GM12865 (cell line): ENCODE measurements around the gene USP22.

Experiments used
- DNase-seq: peaks from one replicate; pipeline ENCODE4 v3.0.0; 2010; ENCODE audit warnings: low read depth
- H3K4me3 ChIP-seq: 2 replicates; pipeline ENCODE4 v1.5.1; 2011; ENCODE audit warnings: mild to moderate bottlenecking, low read depth, low read length, control low read depth
- TF ChIP-seq, protein P1 (sequence below): IDR thresholded peaks from 2 replicates; pipeline ENCODE4 v1.5.1; 2011; ENCODE audit warnings: low read length, control low read depth, low read depth, inconsistent platforms; ENCODE audit not compliant: insufficient read depth; ENCODE audit errors: missing control alignments

USP22 gene

DNA sequence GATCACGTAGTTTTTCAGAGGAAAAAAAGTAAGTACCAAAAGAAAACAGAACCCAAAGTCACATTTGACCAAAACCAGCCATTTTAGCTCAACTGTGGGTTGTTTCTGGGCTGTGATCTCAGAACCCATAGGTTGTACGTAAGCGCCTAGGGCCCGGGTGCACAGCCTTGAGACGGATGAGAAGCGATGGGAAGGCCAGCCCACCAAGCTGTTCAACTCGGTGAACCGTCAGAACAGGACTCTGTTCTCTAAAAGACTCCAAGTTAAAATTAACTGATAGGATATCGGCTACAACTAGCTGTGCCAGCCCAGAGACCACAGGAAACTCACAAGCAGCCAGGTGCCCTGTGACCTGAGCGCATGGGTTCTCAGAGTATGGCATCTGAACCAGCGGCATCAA is 28.3 kb downstream of the USP22 start:
- TF ChIP-seq, protein P1, sequence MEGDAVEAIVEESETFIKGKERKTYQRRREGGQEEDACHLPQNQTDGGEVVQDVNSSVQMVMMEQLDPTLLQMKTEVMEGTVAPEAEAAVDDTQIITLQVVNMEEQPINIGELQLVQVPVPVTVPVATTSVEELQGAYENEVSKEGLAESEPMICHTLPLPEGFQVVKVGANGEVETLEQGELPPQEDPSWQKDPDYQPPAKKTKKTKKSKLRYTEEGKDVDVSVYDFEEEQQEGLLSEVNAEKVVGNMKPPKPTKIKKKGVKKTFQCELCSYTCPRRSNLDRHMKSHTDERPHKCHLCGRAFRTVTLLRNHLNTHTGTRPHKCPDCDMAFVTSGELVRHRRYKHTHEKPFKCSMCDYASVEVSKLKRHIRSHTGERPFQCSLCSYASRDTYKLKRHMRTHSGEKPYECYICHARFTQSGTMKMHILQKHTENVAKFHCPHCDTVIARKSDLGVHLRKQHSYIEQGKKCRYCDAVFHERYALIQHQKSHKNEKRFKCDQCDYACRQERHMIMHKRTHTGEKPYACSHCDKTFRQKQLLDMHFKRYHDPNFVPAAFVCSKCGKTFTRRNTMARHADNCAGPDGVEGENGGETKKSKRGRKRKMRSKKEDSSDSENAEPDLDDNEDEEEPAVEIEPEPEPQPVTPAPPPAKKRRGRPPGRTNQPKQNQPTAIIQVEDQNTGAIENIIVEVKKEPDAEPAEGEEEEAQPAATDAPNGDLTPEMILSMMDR, result no peak
- DNase-seq, result no peak
- no peak overlapping the region for H3K4me3 ChIP-seq

DNA sequence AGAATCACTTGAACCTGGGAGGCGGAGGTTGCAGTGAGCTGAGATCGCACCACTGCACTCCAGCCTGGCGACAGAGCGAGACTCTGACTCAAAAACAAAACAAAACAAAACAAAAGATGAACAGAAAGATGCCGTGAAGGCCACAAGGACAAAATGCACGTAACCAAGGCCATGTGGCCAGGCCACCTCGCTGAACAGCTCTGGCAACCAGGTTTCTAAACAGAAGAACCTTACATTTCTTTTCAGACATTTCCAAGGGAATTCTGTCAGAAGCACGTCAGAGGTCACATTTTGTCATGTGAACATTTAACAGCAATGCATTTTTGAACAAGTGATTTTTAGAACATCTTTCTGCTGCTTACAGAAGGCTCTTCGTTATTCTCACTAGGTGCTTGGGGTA is 28.8 kb downstream of the USP22 start:
- no peak for DNase-seq
- no peak overlapping the region for H3K4me3 ChIP-seq

DNA sequence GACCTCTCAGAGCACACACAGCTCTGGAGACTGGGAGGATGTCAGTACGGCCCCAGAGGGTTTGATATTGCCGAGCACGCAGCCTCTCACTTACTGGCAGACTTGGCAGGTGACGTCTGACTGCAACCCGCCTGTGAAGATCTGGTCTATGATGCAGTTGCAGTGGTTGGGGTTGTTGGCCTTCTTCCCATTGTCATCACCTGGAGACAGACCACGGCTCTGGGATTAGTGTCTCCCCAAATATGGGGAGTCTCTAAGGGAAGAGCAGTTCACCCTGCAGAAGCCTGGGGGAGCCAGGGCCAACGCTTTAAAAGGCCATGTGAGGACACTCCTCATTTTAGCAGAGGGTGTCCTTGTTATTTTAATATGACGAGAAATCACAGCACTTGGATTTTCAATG is 30.1 kb downstream of the USP22 start:
- TF ChIP-seq, protein P1, result no peak
- H3K4me3 ChIP-seq, result no peak overlapping the region
- DNase-seq, result no peak

More for the DNA sequence above, 28.8 kb downstream of the USP22 start:
- TF ChIP-seq, protein P1, result no peak

DNA sequence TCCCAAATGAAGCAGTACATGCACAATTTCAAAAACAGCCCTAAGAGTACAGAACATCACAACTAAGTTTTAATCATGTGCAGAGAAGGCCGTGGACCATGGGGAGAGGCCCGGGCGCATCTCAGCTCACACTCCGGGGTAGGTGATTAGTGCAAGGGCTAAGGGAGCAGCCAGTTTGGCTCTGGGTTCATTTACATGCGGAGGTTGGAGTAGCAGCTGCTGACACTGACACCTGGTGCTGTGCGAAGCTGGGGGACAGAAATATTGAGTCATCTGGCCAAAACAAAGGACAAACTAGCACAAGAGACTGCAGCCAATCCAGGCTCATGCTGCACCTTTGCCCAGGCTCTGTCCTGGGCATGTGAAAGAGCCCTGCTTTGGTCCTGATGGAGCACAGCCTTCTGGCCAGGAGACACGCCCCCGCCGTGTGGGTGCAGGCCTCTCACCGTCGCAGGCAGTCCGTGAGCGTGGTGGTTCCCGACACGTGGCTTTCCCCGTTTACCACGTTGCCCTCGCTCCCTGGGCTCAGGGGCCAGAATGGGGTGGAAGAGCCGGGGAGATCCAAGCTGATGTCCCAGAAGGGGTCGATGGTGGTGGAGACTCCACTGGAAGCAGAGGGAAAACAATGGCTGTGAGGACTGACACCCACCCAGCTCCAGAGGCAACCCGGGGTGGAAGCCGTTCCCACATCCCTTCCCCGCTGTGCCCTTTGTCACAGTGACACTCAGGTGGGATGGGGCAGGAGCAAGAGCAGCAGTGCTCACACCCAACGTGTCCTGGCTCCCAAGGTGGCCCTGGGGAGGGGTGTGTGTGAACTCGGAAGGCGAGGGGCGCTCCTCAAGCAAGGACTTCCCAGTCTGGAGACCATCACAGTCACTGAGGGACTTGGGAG is 31.9 kb downstream of the USP22 start:
- no peak for DNase-seq
- H3K4me3 ChIP-seq, result no peak overlapping the region
- TF ChIP-seq, protein P1, result no peak

DNA sequence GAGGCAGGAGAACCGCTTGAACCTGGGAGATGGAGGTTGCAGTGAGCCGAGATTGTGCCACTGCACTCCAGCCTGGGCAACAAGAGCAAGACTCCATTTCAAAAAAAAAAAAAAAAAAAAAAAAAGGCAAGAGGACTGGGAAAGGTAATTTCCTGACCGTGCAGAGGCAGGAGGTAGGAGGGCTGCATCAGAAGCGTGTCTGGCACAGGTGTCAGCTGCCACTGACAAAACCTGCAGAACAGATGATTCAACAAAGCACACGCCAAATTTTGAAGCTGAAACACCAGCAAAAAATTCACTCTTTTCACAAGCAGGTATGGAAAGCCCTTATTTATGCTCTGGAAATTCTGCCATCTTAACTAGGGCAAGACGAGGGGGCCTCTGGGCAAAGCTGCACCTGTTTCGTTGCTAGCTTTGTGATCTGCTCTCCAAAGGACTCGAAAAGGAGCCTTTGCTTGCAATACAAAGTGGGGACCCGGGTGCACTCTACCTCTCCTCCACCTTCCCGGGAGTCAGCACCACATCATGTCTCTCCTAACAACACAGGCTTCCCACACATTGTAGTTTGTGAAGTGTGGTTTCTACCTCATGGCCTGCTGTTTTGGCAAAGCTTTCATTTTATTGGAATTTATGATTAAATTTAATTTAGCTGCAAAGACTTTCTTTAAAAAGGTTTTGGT is 33.7 kb downstream of the USP22 start:
- H3K4me3 ChIP-seq, result no peak overlapping the region
- no peak for DNase-seq
- TF ChIP-seq, protein P1, result no peak

DNA sequence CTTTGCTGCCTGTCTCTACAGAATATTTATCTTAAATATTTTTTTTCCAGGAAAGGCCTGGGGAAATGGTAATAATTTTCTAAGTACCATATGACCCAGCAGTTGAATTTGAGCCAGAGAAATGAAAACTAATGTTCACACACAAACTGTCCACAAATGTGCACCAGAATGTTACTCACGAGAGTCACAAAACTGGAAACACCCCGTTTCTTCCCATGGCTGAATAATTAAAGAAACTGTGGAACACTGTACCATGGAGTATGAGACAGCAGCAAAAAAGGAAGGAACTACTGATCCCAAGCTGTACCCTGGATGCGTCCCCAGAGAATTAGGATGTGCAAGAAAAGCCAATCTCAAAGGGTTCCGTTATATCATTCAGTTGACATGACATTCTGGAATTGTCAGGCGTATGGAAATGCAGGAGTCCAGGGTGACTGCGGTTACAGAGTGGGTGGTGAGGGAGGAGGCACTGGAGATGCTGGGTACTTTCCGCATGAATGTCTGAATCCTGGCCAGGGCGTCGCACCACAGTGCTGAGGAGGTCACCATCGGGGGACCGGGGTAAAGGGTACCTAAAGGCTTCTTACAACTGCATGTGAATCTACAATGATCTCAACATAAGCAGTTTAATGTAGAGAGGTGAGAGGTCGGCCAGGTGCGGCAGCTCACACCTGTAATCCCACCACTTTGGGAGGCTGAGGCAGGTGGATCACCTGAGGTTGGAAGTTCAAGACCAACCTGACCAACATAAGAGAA is 34.5 kb downstream of the USP22 start:
- H3K4me3 ChIP-seq, result no peak overlapping the region
- TF ChIP-seq, protein P1, result no peak
- no peak for DNase-seq
